ENCODE results near the gene VIPAS39. TPM values are rescaled to one million over a fixed set of nuclear protein-coding genes. Genes with fewer than 3 reads are reported as not detected.
"Not testable (repeated sequence)": the region's sequence is repeated elsewhere in the genome, so short reads cannot be mapped to it uniquely, and the experiment has no call there.

Gene VIPAS39
- total RNA-seq, 2 experiments from 2014 or later: 14.9 to 16.8 TPM

DNA sequence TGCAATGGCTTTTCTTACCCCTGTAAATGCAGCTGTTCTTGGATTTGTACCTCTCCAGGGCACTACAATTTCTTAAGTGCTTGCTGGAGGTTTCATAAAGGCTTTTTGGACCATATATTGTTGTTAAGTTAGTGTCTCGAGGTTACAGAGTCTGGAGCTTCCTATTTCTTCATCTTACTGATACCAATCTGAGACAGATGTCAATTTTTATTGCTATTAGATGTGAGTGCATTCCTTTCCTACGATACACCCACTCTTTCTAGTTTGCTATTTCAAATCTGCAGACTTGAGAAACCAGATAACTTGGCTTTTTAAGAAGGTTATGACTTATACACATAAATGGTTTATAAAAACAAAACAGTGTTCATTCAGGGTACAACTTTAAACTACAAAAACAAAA, 36.2 kb downstream of the VIPAS39 start:
- Mint-ChIP-seq H3K4me3 (no peak overlapping the region), H3K27me3 (no peaks in the 10 kb centered on the region), H3K4me1 (ENCODE audit: low read depth) (no peaks in the 10 kb centered on the region), H3K27ac (no peak overlapping the region), H3K36me3 (peaks cover 51% of the 10 kb centered on the region), H3K9me3 (peaks cover 31% of the 10 kb centered on the region)
- ChIA-PET POLR2A (no interaction called here), CTCF (interaction anchor here (1.0 kb wide), 1 partner anchor 15 kb away, joined by 3 read pairs; no protein-coding TSS in a partner anchor)
- DNase-seq: no peak
- intact Hi-C loops (cut with micrococcal nuclease): no loop called here

GRCh38 chr14:77416836-77417235, 40.6 kb downstream of the VIPAS39 start:
- Mint-ChIP-seq H3K27ac (no peak overlapping the region), H3K4me1 (ENCODE audit: low read depth) (no peaks in the 10 kb centered on the region), H3K36me3 (peaks cover 14% of the 10 kb centered on the region), H3K27me3 (no peaks in the 10 kb centered on the region), H3K9me3 (peaks cover 31% of the 10 kb centered on the region), H3K4me3 (no peak overlapping the region)
- DNase-seq: no peak
- CTCF ChIA-PET: no interaction called here
- POLR2A ChIA-PET: no interaction called here
- intact Hi-C loops (cut with micrococcal nuclease): no loop called here

DNA sequence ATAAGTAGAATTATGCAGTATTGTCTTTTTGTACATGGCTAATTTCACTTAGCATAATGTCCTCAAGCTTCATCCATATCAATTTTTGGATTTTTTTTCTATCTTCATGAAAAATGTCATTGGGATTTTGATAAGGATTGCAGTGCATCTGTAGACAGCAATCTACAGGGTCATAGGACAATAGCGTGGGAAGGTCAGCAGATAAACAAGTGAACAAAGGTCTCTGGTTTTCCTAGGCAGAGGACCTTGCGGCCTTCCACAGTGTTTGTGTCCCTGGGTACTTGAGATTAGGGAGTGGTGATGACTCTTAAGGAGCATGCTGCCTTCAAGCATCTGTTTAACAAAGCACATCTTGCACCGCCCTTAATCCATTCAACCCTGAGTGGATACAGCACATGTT, 41.3 kb downstream of the VIPAS39 start:
- H3K27ac Mint-ChIP-seq; POLR2A ChIA-PET; H3K36me3 Mint-ChIP-seq; H3K27me3 Mint-ChIP-seq; intact Hi-C loops (cut with micrococcal nuclease); DNase-seq; CTCF ChIA-PET; H3K4me3 Mint-ChIP-seq; H3K4me1 Mint-ChIP-seq (ENCODE audit: low read depth): not testable (repeated sequence)
- H3K9me3 Mint-ChIP-seq: peaks cover 23% of the 10 kb centered on the region

DNA sequence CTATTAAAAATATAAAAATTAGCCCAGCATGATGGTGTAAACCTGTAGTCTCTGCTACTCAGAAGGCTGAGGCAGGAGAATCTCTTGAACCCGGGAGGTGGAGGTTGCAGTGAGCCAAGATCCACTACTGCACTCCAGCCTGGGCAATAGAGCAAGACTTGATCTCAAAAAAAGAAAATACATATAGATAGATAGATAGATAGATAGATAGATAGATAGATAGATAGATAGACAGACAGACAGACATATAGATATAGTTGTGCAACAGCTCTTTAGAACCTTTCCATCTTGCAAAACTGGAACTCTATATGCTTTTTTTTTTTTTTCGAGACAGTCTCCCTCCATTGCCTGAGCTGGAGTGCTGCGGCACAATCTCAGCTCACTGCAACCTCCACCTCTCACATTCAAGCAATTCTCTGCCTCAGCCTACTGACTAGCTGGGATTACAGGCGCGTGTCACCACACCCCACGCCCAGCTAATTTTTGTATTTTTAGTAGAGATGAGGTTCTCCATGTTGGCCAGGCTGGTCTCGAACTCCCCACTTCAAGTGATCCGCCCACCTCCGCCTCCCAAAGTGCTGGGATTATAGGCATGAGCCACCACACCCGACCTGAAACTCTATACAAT, 41.9 kb downstream of the VIPAS39 start:
- DNase-seq; CTCF ChIA-PET; H3K4me3 Mint-ChIP-seq; H3K27me3 Mint-ChIP-seq; H3K27ac Mint-ChIP-seq; H3K4me1 Mint-ChIP-seq (ENCODE audit: low read depth); H3K36me3 Mint-ChIP-seq; POLR2A ChIA-PET; intact Hi-C loops (cut with micrococcal nuclease): not testable (repeated sequence)
- peaks cover 20% of the 10 kb centered on the region for H3K9me3 Mint-ChIP-seq

GRCh38 chr14:77409131-77409533, 48.3 kb downstream of the VIPAS39 start:
- Mint-ChIP-seq H3K4me1 (ENCODE audit: low read depth) (no peaks in the 10 kb centered on the region), H3K27ac (no peak overlapping the region), H3K4me3 (no peak overlapping the region), H3K27me3 (no peaks in the 10 kb centered on the region), H3K9me3 (no peaks in the 10 kb centered on the region), H3K36me3 (no peaks in the 10 kb centered on the region)
- intact Hi-C loops (cut with micrococcal nuclease): no loop called here
- ChIA-PET CTCF (no interaction called here), POLR2A (no interaction called here)
- DNase-seq: peak; percentile 13

GRCh38 chr14:77407158-77407557, 50.2 kb downstream of the VIPAS39 start:
- intact Hi-C loops (cut with micrococcal nuclease): no loop called here
- Mint-ChIP-seq H3K4me3 (no peak overlapping the region), H3K9me3 (no peaks in the 10 kb centered on the region), H3K36me3 (no peaks in the 10 kb centered on the region), H3K27me3 (no peaks in the 10 kb centered on the region), H3K27ac (no peak overlapping the region), H3K4me1 (ENCODE audit: low read depth) (no peaks in the 10 kb centered on the region)
- CTCF ChIA-PET: no interaction called here
- DNase-seq: no peak
- POLR2A ChIA-PET: no interaction called here

GRCh38 chr14:77406718-77407117, 50.7 kb downstream of the VIPAS39 start:
- no peak for DNase-seq
- Mint-ChIP-seq H3K4me3 (no peak overlapping the region), H3K9me3 (no peaks in the 10 kb centered on the region), H3K4me1 (ENCODE audit: low read depth) (no peaks in the 10 kb centered on the region), H3K27ac (no peak overlapping the region), H3K27me3 (no peaks in the 10 kb centered on the region), H3K36me3 (no peaks in the 10 kb centered on the region)
- CTCF ChIA-PET: no interaction called here
- intact Hi-C loops (cut with micrococcal nuclease): no loop called here
- POLR2A ChIA-PET: no interaction called here

DNA sequence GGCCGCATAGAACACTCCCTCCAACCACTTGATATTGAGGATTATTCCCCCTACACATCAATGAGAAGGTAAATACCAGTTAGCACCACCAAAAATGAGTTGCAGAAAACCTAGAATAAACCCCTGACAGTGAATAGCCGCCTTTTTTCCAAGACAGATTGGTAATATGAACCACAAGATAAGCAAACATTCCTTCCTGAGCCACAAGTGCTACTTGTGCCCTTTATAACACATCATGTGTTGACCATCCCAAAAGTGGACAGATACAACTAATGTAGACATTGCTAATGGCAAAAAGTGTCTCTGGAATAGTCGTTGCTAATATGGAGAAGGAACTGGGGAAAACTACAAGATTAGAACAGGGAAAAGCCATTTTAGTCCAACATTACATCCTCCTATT, 51.3 kb downstream of the VIPAS39 start:
- Mint-ChIP-seq H3K27ac (no peak overlapping the region), H3K9me3 (no peaks in the 10 kb centered on the region), H3K4me1 (ENCODE audit: low read depth) (no peaks in the 10 kb centered on the region), H3K27me3 (no peaks in the 10 kb centered on the region), H3K36me3 (no peaks in the 10 kb centered on the region), H3K4me3 (no peak overlapping the region)
- ChIA-PET CTCF (no interaction called here), POLR2A (no interaction called here)
- intact Hi-C loops (cut with micrococcal nuclease): no loop called here
- DNase-seq: no peak

- H3K36me3 Mint-ChIP-seq: no peaks in the 10 kb centered on the region
- H3K4me1 Mint-ChIP-seq (ENCODE audit: low read depth): no peaks in the 10 kb centered on the region
- H3K9me3 Mint-ChIP-seq: no peaks in the 10 kb centered on the region
- POLR2A ChIA-PET: no interaction called here
- no peak overlapping the region for H3K4me3 Mint-ChIP-seq
- intact Hi-C loops (cut with micrococcal nuclease): no loop called here
- no peak for DNase-seq
- no peak overlapping the region for H3K27ac Mint-ChIP-seq
- no peaks in the 10 kb centered on the region for H3K27me3 Mint-ChIP-seq
- CTCF ChIA-PET: no interaction called here
These were observed 53.6 kb downstream of the VIPAS39 start for GRCh38 chr14:77403768-77404167.

GRCh38 chr14:77400216-77400615, 57.2 kb downstream of the VIPAS39 start:
- no peaks in the 10 kb centered on the region for H3K36me3 Mint-ChIP-seq
- H3K4me3 Mint-ChIP-seq: no peak overlapping the region
- POLR2A ChIA-PET: interaction anchor here (0.6 kb wide), 1 partner anchor 63 kb away, joined by 3 read pairs; no protein-coding TSS in a partner anchor
- DNase-seq: no peak
- H3K9me3 Mint-ChIP-seq: peaks cover 2% of the 10 kb centered on the region
- H3K27me3 Mint-ChIP-seq: no peaks in the 10 kb centered on the region
- intact Hi-C loops (cut with micrococcal nuclease): no loop called here
- H3K27ac Mint-ChIP-seq: no peak overlapping the region
- CTCF ChIA-PET: no interaction called here
- no peaks in the 10 kb centered on the region for H3K4me1 Mint-ChIP-seq (ENCODE audit: low read depth)

- no peaks in the 10 kb centered on the region for H3K27me3 Mint-ChIP-seq
- intact Hi-C loops (cut with micrococcal nuclease): no loop called here
- no peak overlapping the region for H3K4me3 Mint-ChIP-seq
- no peak for DNase-seq
- POLR2A ChIA-PET: no interaction called here
- H3K4me1 Mint-ChIP-seq (ENCODE audit: low read depth): no peaks in the 10 kb centered on the region
- CTCF ChIA-PET: no interaction called here
- H3K27ac Mint-ChIP-seq: no peak overlapping the region
- H3K9me3 Mint-ChIP-seq: no peaks in the 10 kb centered on the region
- no peaks in the 10 kb centered on the region for H3K36me3 Mint-ChIP-seq
These were observed 67.2 kb downstream of the VIPAS39 start for GRCh38 chr14:77390188-77390587.

- intact Hi-C loops (cut with micrococcal nuclease): loop anchor here (5.0 to 10.0 kb wide), 3 partner anchors 281 to 356 kb away; partner anchors contain the start of genes ALKBH1, CIPC and SLIRP
- Mint-ChIP-seq H3K27ac (no peak overlapping the region), H3K9me3 (no peaks in the 10 kb centered on the region), H3K27me3 (no peaks in the 10 kb centered on the region), H3K4me3 (no peak overlapping the region), H3K36me3 (peaks cover 14% of the 10 kb centered on the region), H3K4me1 (ENCODE audit: low read depth) (peaks cover 24% of the 10 kb centered on the region)
- DNase-seq: no peak
- ChIA-PET CTCF (no interaction called here), POLR2A (no interaction called here)
These were observed 78.7 kb downstream of the VIPAS39 start for GRCh38 chr14:77378701-77379100.

- Mint-ChIP-seq H3K9me3 (no peaks in the 10 kb centered on the region), H3K36me3 (peaks cover 19% of the 10 kb centered on the region), H3K4me1 (ENCODE audit: low read depth) (peaks cover 36% of the 10 kb centered on the region), H3K27me3 (no peaks in the 10 kb centered on the region), H3K4me3 (no peak overlapping the region), H3K27ac (no peak overlapping the region)
- ChIA-PET CTCF (interaction anchor here (0.6 to 1.5 kb wide), 14 partner anchors 18 to 330 kb away, joined by 3 to 9 read pairs (median 3); partner anchors contain the start of genes GSTZ1, POMT2 and VIPAS39), POLR2A (interaction anchor here (0.6 to 1.8 kb wide), 7 partner anchors 56 to 331 kb away, joined by 3 to 14 read pairs (median 4); partner anchors contain the start of genes AHSA1, GSTZ1, POMT2 and VIPAS39)
- DNase-seq: no peak
- intact Hi-C loops (cut with micrococcal nuclease): loop anchor here (1.0 to 10.0 kb wide), 5 partner anchors 56 to 357 kb away; partner anchors contain the start of genes ALKBH1, CIPC, GSTZ1 and SLIRP
These were observed 79.9 kb downstream of the VIPAS39 start for GRCh38 chr14:77377502-77377844.
